ENCODE data around the gene SCUBE1.

DNA sequence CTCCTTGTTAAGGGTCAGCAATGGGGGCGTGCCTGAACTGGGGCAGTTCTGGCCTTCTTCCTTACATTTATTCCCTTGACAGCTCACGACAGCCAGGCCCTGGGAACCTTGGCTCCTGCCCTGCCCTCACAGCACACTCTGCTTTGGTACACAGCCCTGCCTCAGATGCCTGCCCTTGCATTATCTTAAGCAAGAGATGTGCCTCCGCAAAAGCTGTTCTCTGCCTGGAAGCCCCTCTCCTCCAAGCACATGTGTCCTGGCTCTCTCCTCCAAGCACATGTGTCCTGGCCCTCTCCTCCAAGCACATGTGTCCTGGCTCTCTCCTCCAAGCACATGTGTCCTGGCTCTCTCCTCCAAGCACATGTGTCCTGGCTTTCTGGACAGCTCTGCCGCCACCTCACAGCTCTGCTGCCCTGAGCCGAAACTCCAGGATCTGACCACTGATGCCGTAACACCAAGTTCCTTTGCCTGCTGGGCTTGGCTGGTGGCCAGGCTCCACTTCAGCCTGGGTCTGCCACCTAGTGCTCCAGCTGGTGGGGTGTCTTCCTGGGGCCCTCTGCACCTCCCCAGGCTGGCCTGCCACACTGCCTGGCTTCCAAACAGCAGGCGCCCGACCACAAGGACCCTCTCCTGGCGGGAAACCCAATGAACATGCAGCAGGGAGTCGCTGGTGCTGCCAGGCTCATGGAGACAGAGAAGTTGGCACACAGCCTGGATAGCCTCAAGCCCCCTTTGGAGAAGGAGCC is 53.0 kb downstream of the SCUBE1 start:
- TF ChIP-seq ESRRG (CRISPR knock-in tag; IDR thresholded peaks at IDR 0.05) (no peak), ZFP3 (CRISPR knock-in tag; IDR thresholded peaks at IDR 0.05) (no peak), ISL1 (CRISPR knock-in tag; IDR thresholded peaks at IDR 0.05) (no peak), BACH2 (CRISPR knock-in tag; IDR thresholded peaks at IDR 0.05; ENCODE audit: borderline replicate concordance) (no peak), ARNTL (CRISPR knock-in tag; IDR thresholded peaks at IDR 0.05; ENCODE audit: borderline replicate concordance, low read depth) (no peak), ZFP30 (CRISPR knock-in tag; IDR thresholded peaks at IDR 0.05) (no peak), CSDC2 (CRISPR knock-in tag; IDR thresholded peaks at IDR 0.05) (no peak), TCF4 (CRISPR knock-in tag; IDR thresholded peaks at IDR 0.05; ENCODE audit: borderline replicate concordance) (no peak)
- TF ChIP-seq, protein P1, sequence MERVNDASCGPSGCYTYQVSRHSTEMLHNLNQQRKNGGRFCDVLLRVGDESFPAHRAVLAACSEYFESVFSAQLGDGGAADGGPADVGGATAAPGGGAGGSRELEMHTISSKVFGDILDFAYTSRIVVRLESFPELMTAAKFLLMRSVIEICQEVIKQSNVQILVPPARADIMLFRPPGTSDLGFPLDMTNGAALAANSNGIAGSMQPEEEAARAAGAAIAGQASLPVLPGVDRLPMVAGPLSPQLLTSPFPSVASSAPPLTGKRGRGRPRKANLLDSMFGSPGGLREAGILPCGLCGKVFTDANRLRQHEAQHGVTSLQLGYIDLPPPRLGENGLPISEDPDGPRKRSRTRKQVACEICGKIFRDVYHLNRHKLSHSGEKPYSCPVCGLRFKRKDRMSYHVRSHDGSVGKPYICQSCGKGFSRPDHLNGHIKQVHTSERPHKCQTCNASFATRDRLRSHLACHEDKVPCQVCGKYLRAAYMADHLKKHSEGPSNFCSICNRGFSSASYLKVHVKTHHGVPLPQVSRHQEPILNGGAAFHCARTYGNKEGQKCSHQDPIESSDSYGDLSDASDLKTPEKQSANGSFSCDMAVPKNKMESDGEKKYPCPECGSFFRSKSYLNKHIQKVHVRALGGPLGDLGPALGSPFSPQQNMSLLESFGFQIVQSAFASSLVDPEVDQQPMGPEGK (CRISPR knock-in tag; IDR thresholded peaks at IDR 0.05; ENCODE audit: borderline replicate concordance), result no peak

Data from SK-N-SH treated with all-trans-retinoic acid at 6 μM for 48 hours (cell line).